CD14-positive monocyte (primary cell): ENCODE measurements around the gene SSPN. TPM values are rescaled to one million over a fixed set of nuclear protein-coding genes. Genes with fewer than 3 reads are reported as not detected.

ENCODE experiments used
- DNase-seq, 3 donors: peaks; one replicate each; pipeline ENCODE4 v3.0.0-alpha.2; 2011 to 2022
- H2AFZ ChIP-seq: 2 replicates; pipeline ENCODE4 v1.6.0; 2012; ENCODE audit warnings: mild to moderate bottlenecking, low read depth, low read length, inconsistent platforms; ENCODE audit not compliant: insufficient read depth, poor library complexity, severe bottlenecking
- H3K27ac ChIP-seq, 2 donors: 1 replicate in 1 of 2; 2 replicates in 1 of 2; pipeline ENCODE4 v1.5.1; 2012 to 2013; ENCODE audit warnings: low read length in 2 of 2, control low read depth in 1 of 2, inconsistent platforms in 1 of 2, low read depth in 1 of 2, mild to moderate bottlenecking in 1 of 2
- H3K27me3 ChIP-seq, 2 donors: one replicate each; pipeline versions ENCODE4 v1.6.0 to v1.6.1; 2011 to 2013; ENCODE audit warnings: low read length in 2 of 2; ENCODE audit not compliant: control insufficient read depth in 2 of 2, insufficient read depth in 2 of 2
- H3K36me3 ChIP-seq, 2 donors: replicated peaks in 1 of 2; 1 replicate in 1 of 2; 2 replicates in 1 of 2; pipeline versions ENCODE4 v1.5.1 to v1.6.1; 2012 to 2013; ENCODE audit warnings: low read length in 2 of 2, control low read depth in 1 of 2, inconsistent platforms in 1 of 2, mild to moderate bottlenecking in 1 of 2; ENCODE audit not compliant: insufficient read depth in 2 of 2, control insufficient read depth in 1 of 2
- H3K4me1 ChIP-seq, 2 donors: 1 replicate in 1 of 2; 2 replicates in 1 of 2; pipeline versions ENCODE4 v1.5.1 to v1.6.1; 2012 to 2013; ENCODE audit warnings: low read length in 2 of 2, control low read depth in 1 of 2, inconsistent platforms in 1 of 2, mild to moderate bottlenecking in 1 of 2, moderate library complexity in 1 of 2; ENCODE audit not compliant: insufficient read depth in 2 of 2, control insufficient read depth in 1 of 2
- H3K4me2 ChIP-seq: replicated peaks from 2 replicates; pipeline ENCODE3; 2012; ENCODE audit warnings: low read length, moderate library complexity, mild to moderate bottlenecking; ENCODE audit not compliant: poor library complexity, severe bottlenecking; ENCODE audit errors: extremely low read depth
- H3K4me3 ChIP-seq, 3 experiments: fragments of 200-600 bp in 1 of 3; sonication (generic) in 1 of 3; replicated peaks in 1 of 3; 1 replicate in 2 of 3; 2 replicates in 1 of 3; pipeline ENCODE4 v1.5.1; 2011 to 2013; ENCODE audit warnings: low read length in 3 of 3, mild to moderate bottlenecking in 3 of 3, control low read depth in 2 of 3, low read depth in 2 of 3, inconsistent platforms in 1 of 3, moderate library complexity in 1 of 3
- H3K79me2 ChIP-seq: 2 replicates; pipeline ENCODE4 v1.6.0; 2012; ENCODE audit warnings: mild to moderate bottlenecking, control low read depth, inconsistent platforms, low read length, moderate library complexity; ENCODE audit not compliant: insufficient read depth
- H3K9ac ChIP-seq: 2 replicates; pipeline ENCODE4 v1.6.0; 2017; ENCODE audit warnings: low read length, mild to moderate bottlenecking; ENCODE audit not compliant: insufficient read depth, poor library complexity, severe bottlenecking
- H3K9me3 ChIP-seq, 2 donors: replicated peaks in 1 of 2; 1 replicate in 1 of 2; 2 replicates in 1 of 2; pipeline versions ENCODE4 v1.5.1 to v1.6.1; 2012 to 2013; ENCODE audit warnings: low read length in 2 of 2, control low read depth in 1 of 2; ENCODE audit not compliant: control insufficient read depth in 1 of 2, insufficient read depth in 1 of 2
- H4K20me1 ChIP-seq: 2 replicates; pipeline ENCODE4 v1.6.0; 2012; ENCODE audit warnings: mild to moderate bottlenecking, low read length, control low read depth, moderate library complexity; ENCODE audit not compliant: insufficient read depth
- H3K27ac Mint-ChIP-seq, 7 donors: one replicate each; pipeline ENCODE4 v1.8.0; 2020; ENCODE audit warnings: mild to moderate bottlenecking in 7 of 7, mixed read lengths in 7 of 7, moderate library complexity in 6 of 7, inconsistent platforms in 2 of 7
- H3K27me3 Mint-ChIP-seq, 3 donors: one replicate each; pipeline ENCODE4 v1.8.0; 2021 to 2022; ENCODE audit warnings: low read depth in 3 of 3, mild to moderate bottlenecking in 3 of 3, mixed read lengths in 3 of 3, moderate library complexity in 3 of 3, inconsistent platforms in 1 of 3
- H3K36me3 Mint-ChIP-seq, 2 donors: one replicate each; pipeline ENCODE4 v1.8.0; 2020; ENCODE audit warnings: mixed read lengths in 2 of 2, inconsistent platforms in 1 of 2, mild to moderate bottlenecking in 1 of 2
- H3K4me1 Mint-ChIP-seq: one replicate; pipeline ENCODE4 v1.8.0; 2020; ENCODE audit warnings: mild to moderate bottlenecking, mixed read lengths
- H3K4me3 Mint-ChIP-seq, 2 donors: one replicate each; pipeline ENCODE4 v1.8.0; 2020; ENCODE audit warnings: mild to moderate bottlenecking in 2 of 2, mixed read lengths in 2 of 2, moderate library complexity in 1 of 2
- H3K9me3 Mint-ChIP-seq, 7 donors: one replicate each; pipeline ENCODE4 v1.8.0; 2020 to 2022; ENCODE audit warnings: mixed read lengths in 7 of 7, mild to moderate bottlenecking in 6 of 7, moderate library complexity in 6 of 7, inconsistent platforms in 2 of 7
- CTCF ChIP-seq: fragments of 200-600 bp; IDR thresholded peaks from one replicate; pipeline ENCODE4 v1.8.0; 2022; ENCODE audit warnings: antibody characterized with exemption, mild to moderate bottlenecking
- WGBS: methylation state at CpG from one replicate; pipeline ENCODE4 v1.1.5; 2013; ENCODE audit warnings: missing lambda C conversion rate; ENCODE audit not compliant: insufficient coverage; 5-methylcytosine and 5-hydroxymethylcytosine counted together
- intact Hi-C, 2 donors: fragments of 100-400 bp; cut with micrococcal nuclease; formaldehyde crosslinking; loops; one replicate each; pipeline versions ENCODE4 v1.15.0 to v1.15.1; 2023
- polyA plus RNA-seq, 3 donors: library from polyadenylated mRNA; depleted of rRNA in 1 of 3; unstranded in 2 of 3; stranded (reverse) in 1 of 3; fragments of 300-500 nt in 2 of 3; fragments of >200 nt in 1 of 3; fragmentation: Illumina TruSeq in 2 of 3; gene quantifications; 1 replicate in 2 of 3; 2 replicates in 1 of 3; pipeline ENCODE4 v1.2.3, GENCODE V29; 2012 to 2021

Gene SSPN
- polyA plus RNA-seq, 3 donors = 0.15 TPM; not detected in 2

DNA sequence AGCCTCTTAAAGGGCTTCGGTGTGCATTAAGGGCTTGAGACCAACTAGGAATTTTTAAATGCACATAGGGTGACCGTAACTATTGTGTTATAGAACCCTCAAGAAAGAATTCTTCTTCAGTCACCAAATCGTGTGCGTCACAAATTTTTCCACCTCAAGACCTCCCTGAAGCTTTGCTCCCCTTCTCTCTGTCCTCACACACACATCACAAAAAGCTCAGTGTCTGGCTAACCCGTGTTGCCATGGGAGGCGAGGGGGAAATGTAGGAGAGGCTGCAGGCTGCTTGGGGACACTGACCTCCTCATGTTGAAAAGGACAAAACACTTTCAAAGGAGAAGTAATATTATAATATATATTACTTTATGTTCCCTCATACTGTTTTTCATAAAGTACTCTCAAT is 10.6 kb downstream of the SSPN start:
- Histone ChIP-seq H2AFZ (no peak overlapping the region), H3K4me3 (no peak overlapping the region), H3K36me3 (no peaks in the 10 kb centered on the region), H3K9me3 (no peaks in the 10 kb centered on the region), H3K79me2 (no peaks in the 10 kb centered on the region), H4K20me1 (no peaks in the 10 kb centered on the region), H3K27ac (no peak overlapping the region), H3K4me2 (no peak overlapping the region), H3K9ac (no peak overlapping the region), H3K27me3 (no peaks in the 10 kb centered on the region), H3K4me1 (no peaks in the 10 kb centered on the region)
- TF ChIP-seq CTCF = no peak
- Mint-ChIP-seq H3K4me3 (no peak overlapping the region), H3K36me3 (no peaks in the 10 kb centered on the region), H3K27ac (no peak overlapping the region), H3K27me3 (peaks cover 0 to 2% (median 1%) of the 10 kb centered on the region in 3 donors), H3K9me3 (no peaks in the 10 kb centered on the region), H3K4me1 (no peaks in the 10 kb centered on the region)
- no peak for DNase-seq
- 100% methylated on average over 2 of the region's 6 CpGs for WGBS
- intact Hi-C loops = no loop called here

DNA sequence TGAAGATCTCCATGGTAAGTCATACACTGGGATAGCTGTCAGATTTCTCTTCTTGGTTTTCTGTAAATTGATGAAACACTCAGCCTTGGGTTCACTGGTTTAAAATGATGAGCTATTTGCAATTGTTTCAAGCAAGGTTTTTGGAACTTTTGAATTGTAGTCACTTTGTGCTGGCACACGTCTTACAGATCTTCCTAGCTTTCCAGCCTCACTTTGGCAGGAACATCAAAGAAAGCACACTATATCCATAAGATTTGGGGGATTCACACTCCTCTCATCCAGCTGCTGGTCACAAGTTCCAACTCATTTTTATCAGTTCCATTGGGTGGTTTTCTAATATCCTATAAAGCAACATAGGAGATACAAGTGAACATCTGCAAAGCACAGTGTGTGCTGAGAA is 16.0 kb downstream of the SSPN start:
- no peak overlapping the region for H3K9ac ChIP-seq
- no peaks in the 10 kb centered on the region for H3K79me2 ChIP-seq
- H3K9me3 Mint-ChIP-seq = no peaks in the 10 kb centered on the region
- H3K4me3 ChIP-seq = no peak overlapping the region
- no peaks in the 10 kb centered on the region for H3K36me3 ChIP-seq
- H3K4me3 Mint-ChIP-seq = no peak overlapping the region
- intact Hi-C loops = no loop called here
- DNase-seq = no peak
- peaks cover 2% of the 10 kb centered on the region for H3K4me1 Mint-ChIP-seq
- no peak overlapping the region for H3K27ac Mint-ChIP-seq
- no peaks in the 10 kb centered on the region for H3K27me3 ChIP-seq
- no peak overlapping the region for H2AFZ ChIP-seq
- H3K27ac ChIP-seq = no peak overlapping the region
- H3K4me1 ChIP-seq = no peaks in the 10 kb centered on the region
- TF ChIP-seq CTCF = no peak
- 83% methylated on average over 1 of the region's 1 CpG for WGBS
- H3K36me3 Mint-ChIP-seq = no peaks in the 10 kb centered on the region
- H3K9me3 ChIP-seq = no peaks in the 10 kb centered on the region
- peaks cover 0 to 1% (median 0%) of the 10 kb centered on the region in 3 donors for H3K27me3 Mint-ChIP-seq
- no peak overlapping the region for H3K4me2 ChIP-seq
- H4K20me1 ChIP-seq = no peaks in the 10 kb centered on the region
